SH-SY5Y (cell line): Measurements from ENCODE around the gene TMEM101.

ENCODE experiments used
- GATA2 ChIP-seq: IDR thresholded peaks from 2 replicates; pipeline ENCODE4 v1.6.1; 2011; ENCODE audit warnings: mild to moderate bottlenecking, low read depth, low read length
- GATA3 ChIP-seq: IDR thresholded peaks from 2 replicates; pipeline ENCODE4 v1.6.1; 2011; ENCODE audit warnings: low read depth, mild to moderate bottlenecking, low read length, moderate library complexity

GRCh38 chr17:44010966-44011647 is 3.7 kb downstream of the TMEM101 start:
- TF ChIP-seq GATA2: no peak
- TF ChIP-seq GATA3: no peak
